ENCODE measurements around the gene GPHN.
A peak's percentile ranks its signal among the peaks of the same experiment; 100 is the strongest.

GPHN gene

DNA sequence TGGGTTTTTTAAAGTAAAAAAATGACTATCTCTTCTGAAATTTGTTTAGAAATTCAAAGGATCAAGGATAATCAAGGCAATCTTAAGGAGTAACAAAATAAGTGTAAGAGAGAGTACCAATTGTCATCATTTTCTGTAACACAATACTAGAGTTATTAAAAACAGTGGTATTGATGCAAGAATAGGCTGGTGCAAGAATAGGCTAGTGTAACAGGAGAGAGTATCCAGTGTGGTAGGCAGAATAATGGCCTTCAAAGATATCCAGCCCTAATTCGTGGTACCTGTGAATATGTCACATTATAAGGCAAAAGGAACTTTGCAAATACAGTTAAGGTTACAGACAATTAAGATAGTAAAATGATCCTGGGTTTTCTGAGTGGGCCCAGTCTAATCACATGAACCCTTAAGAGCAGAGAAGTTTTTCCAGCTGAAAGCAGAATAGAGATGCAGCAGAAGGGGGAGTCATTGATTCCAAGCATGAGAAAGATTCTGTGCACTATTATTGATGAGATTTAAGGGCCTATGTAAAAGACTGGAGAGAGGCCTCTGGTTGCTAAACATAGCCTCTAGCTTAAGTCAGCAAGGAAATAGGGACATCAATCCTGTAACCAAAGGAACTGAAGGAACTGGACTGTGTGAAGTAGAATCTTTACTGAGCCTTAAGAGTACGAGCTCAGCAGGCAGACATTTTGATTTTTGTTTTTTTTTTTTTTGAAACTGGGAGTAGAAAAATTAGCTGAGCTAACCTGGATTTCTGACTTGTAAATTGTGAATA is 134.1 kb downstream of the GPHN start:
- no peaks in the 10 kb centered on the region for H3K36me3 Mint-ChIP-seq (ENCODE audit: low read depth)
- no peak overlapping the region for H3K27ac Mint-ChIP-seq
- no peak overlapping the region for H3K4me3 Mint-ChIP-seq
- H3K9me3 Mint-ChIP-seq: no peaks in the 10 kb centered on the region
- no peaks in the 10 kb centered on the region for H3K27me3 Mint-ChIP-seq (ENCODE audit: low read depth)
- H3K4me1 Mint-ChIP-seq (ENCODE audit: low read depth): no peaks in the 10 kb centered on the region

DNA sequence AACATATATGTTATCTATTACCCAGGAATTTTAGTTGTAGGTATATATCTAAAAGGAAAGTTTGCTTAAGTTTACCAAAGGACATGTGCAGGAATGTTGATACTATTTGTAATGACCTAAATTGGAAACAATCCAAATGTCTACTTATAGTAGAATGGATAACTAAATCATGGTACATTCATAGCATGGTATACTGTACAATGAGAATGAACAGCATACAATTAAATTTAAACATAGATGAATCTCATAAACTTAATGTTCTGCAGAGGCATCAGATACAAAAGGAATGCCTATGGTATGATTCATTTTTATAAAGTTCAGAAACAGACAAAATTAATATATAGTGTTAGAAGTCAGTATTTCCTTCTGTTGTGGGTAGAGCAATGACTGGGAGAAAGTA is 135.4 kb downstream of the GPHN start:
- H3K4me1 Mint-ChIP-seq (ENCODE audit: low read depth): no peaks in the 10 kb centered on the region
- no peaks in the 10 kb centered on the region for H3K9me3 Mint-ChIP-seq
- H3K27ac Mint-ChIP-seq: no peak overlapping the region
- H3K36me3 Mint-ChIP-seq (ENCODE audit: low read depth): no peaks in the 10 kb centered on the region
- H3K4me3 Mint-ChIP-seq: no peak overlapping the region
- H3K27me3 Mint-ChIP-seq (ENCODE audit: low read depth): no peaks in the 10 kb centered on the region

DNA sequence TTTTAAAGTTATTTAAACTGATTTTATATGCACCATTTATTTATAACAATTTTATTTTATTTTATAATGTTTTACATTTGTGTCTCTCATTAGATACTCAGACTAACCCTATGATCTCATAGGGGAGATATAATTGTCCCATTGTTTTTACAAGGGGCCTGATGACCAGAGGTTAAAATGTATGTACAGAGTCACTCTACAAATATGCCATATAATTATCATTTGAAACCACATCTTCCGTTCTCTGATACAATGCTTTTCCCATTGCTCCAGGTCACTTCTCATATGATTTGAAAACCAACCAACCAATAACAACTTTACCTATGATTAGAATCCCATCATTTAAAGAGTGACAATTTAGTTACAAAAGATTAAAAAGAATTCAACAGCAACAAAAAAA is 137.8 kb downstream of the GPHN start:
- peaks cover 16% of the 10 kb centered on the region for H3K4me1 Mint-ChIP-seq (ENCODE audit: low read depth)
- H3K27ac Mint-ChIP-seq: no peak overlapping the region
- H3K4me3 Mint-ChIP-seq: no peak overlapping the region
- H3K36me3 Mint-ChIP-seq (ENCODE audit: low read depth): no peaks in the 10 kb centered on the region
- no peaks in the 10 kb centered on the region for H3K9me3 Mint-ChIP-seq
- no peaks in the 10 kb centered on the region for H3K27me3 Mint-ChIP-seq (ENCODE audit: low read depth)

DNA sequence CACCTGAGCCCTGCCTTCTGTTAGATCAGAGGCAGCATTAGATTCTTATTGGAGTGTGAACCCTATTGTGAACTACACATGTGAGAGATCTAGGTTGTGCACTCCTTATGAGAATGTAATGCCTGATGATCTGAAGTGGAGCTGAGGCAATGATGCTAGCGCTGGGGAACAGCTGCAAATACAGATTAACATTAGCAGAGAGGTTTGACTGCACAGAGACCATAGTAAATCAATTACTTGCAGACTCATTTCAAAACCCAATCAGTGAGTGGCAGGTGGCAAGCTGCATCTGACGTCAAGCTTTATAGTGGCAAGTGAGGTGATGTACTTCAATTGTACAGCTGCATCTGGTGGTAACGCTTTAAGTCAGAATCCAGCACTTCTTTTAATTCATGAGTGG is 141.6 kb downstream of the GPHN start:
- Mint-ChIP-seq H3K27me3 (ENCODE audit: low read depth) (no peaks in the 10 kb centered on the region), H3K9me3 (no peaks in the 10 kb centered on the region), H3K27ac (peak overlapping the region; percentile 41), H3K4me1 (ENCODE audit: low read depth) (peaks cover 23% of the 10 kb centered on the region), H3K36me3 (ENCODE audit: low read depth) (no peaks in the 10 kb centered on the region), H3K4me3 (no peak overlapping the region)

DNA sequence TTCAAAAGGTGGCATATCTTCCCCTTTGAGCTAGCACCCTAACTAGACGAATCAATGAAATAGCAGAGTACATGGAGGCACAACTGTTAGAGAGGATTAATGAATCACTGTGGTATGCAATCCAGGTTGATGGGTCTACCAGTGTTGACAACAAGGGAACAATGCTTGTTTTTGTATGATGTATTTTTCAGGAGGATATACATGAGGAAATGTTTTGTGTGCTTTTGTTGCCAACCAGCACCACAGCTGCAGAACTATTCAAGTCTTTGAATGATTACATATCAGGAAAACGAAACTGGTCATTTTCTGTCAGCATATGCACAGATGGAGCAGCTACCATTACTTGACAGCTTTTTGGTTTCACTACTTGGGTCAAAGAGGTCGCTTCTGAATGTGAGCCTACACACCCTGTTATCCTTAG is 142.6 kb downstream of the GPHN start:
- H3K27ac Mint-ChIP-seq: peak overlapping the region; percentile 63
- H3K9me3 Mint-ChIP-seq: peaks cover 1% of the 10 kb centered on the region
- H3K4me1 Mint-ChIP-seq (ENCODE audit: low read depth): peaks cover 23% of the 10 kb centered on the region
- H3K27me3 Mint-ChIP-seq (ENCODE audit: low read depth): no peaks in the 10 kb centered on the region
- H3K36me3 Mint-ChIP-seq (ENCODE audit: low read depth): no peaks in the 10 kb centered on the region
- peak overlapping the region; percentile 11 for H3K4me3 Mint-ChIP-seq

DNA sequence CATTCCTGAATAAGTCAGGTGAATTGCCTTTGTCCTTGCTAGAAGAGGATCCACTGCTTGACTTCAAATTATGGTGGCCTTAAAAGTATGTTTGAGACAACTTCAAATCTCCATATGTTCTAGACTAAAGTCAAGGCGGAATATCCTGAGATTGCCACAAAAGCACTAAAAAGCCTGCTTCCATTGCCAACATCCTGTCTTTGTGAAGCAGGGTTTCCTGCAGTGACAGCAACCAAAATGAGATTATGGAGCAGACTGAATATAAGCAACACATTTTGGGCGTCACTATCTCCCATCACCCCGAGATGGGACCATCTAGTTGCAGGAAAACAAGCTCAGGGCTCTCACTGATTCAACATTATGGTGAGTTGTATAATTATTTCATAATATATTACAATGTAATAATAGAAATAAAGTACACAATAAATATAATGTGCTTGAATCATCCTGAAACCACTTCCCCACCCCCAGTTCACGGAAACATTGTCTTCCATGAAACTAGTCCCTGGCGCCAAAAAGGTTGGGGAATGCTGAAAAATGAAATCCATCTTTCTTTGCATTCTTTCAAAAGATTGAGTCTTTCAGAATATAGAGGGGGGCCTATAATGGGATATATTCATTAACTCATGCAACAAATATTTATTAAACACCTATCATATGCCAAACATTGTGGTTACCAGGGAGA is 143.7 kb downstream of the GPHN start:
- Mint-ChIP-seq H3K36me3 (ENCODE audit: low read depth) (peaks cover 5% of the 10 kb centered on the region), H3K4me3 (no peak overlapping the region), H3K27me3 (ENCODE audit: low read depth) (no peaks in the 10 kb centered on the region), H3K27ac (no peak overlapping the region), H3K4me1 (ENCODE audit: low read depth) (peaks cover 23% of the 10 kb centered on the region), H3K9me3 (peaks cover 13% of the 10 kb centered on the region)

DNA sequence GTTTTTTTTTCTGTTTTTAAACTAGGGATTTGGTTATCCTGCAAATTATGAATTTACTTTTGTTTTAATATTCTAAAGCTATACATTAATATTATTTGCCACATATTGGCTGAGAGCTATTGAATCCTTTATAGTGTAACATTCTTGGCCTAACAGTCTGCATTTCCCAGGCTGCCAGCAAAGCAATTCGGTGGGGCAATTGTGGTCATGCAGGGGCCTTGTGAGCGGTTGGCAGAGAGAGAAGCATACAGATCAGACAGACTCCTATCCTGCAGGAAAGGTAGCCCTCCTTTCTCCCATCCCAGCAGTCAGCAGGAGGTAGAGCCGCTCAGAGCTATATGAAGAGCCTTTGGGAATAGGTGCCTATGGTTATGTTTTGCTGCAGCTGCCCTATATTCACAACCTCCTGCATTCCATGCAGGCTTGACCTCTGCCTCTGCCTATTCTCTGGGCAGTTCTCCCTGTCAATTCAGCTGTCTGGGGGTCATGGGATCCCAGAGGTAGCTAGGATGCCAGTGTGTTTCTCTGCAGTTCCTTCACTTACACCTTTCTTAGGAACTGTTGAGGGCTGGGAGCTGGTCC is 144.7 kb downstream of the GPHN start:
- peaks cover 8% of the 10 kb centered on the region for H3K36me3 Mint-ChIP-seq (ENCODE audit: low read depth)

DNA sequence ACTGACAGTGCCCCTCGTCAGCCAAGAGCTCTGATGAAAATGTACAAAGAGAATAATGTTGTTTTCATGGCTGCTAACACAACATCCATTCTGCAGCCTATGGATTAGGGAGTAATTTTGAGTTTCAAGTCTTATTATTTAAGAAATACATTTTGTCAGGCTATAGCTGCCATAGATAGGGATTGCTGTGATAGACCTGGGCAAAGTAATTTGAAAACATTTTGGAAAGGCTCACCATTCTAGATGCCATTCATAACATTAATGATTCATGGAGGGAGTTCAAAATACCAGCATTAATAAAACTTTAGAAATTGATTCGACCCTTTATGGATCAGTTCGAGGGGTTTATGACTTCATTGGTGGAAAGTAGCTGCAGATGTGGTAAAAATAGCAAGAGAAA is 149.8 kb downstream of the GPHN start:
- Mint-ChIP-seq H3K4me1 (ENCODE audit: low read depth) (no peaks in the 10 kb centered on the region), H3K36me3 (ENCODE audit: low read depth) (peaks cover 8% of the 10 kb centered on the region), H3K27ac (no peak overlapping the region), H3K4me3 (no peak overlapping the region), H3K27me3 (ENCODE audit: low read depth) (no peaks in the 10 kb centered on the region), H3K9me3 (peaks cover 28% of the 10 kb centered on the region)

More for the DNA sequence above, 144.7 kb downstream of the GPHN start:
- H3K27ac Mint-ChIP-seq: no peak overlapping the region
- H3K9me3 Mint-ChIP-seq: peaks cover 19% of the 10 kb centered on the region
- H3K4me3 Mint-ChIP-seq: no peak overlapping the region
- peaks cover 23% of the 10 kb centered on the region for H3K4me1 Mint-ChIP-seq (ENCODE audit: low read depth)
- no peaks in the 10 kb centered on the region for H3K27me3 Mint-ChIP-seq (ENCODE audit: low read depth)

DNA sequence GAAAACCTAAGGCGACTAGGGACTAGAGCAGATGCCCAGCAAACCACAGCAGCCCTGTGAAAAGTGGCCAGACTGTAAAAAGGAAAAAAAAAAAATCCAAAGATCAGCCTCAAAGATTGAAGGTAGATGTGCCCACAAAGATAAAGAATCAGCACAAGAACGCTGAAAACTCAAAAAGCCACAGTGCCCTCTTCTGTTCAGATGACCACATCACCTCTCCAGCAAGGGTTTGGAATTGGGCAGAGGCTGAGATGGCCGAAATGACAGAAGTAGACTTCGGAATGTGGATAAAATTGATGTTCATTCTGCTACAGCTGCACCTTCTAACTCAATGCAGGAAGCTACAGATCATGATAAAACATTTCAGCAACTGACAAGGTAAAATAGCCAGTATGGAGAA is 154.4 kb downstream of the GPHN start:
- no peaks in the 10 kb centered on the region for H3K27me3 Mint-ChIP-seq (ENCODE audit: low read depth)
- no peak overlapping the region for H3K27ac Mint-ChIP-seq
- H3K9me3 Mint-ChIP-seq: peaks cover 32% of the 10 kb centered on the region
- H3K4me1 Mint-ChIP-seq (ENCODE audit: low read depth): no peaks in the 10 kb centered on the region
- no peaks in the 10 kb centered on the region for H3K36me3 Mint-ChIP-seq (ENCODE audit: low read depth)
- no peak overlapping the region for H3K4me3 Mint-ChIP-seq

DNA sequence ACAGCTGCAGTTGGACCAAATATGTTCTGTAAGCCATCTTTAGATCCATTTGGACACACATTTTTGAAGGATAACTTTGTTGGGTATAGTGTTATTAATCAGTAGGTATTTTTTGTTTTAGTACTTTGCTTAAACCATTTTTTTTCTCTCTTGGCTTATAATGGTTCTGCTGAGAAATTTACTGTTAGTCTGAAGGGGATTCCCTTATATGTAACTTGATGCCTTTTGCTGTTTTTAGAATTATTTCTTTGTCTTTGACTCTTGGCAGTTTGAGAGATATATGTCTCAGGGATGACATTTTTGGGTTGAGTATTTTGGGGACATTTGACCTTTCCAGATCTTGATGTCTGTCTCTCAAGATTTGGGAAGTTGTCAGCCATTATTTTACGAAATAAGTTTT is 169.8 kb downstream of the GPHN start:
- Mint-ChIP-seq H3K4me1 (ENCODE audit: low read depth) (no peaks in the 10 kb centered on the region), H3K9me3 (peaks cover 46% of the 10 kb centered on the region), H3K36me3 (ENCODE audit: low read depth) (peaks cover 7% of the 10 kb centered on the region), H3K27me3 (ENCODE audit: low read depth) (no peaks in the 10 kb centered on the region), H3K4me3 (no peak overlapping the region), H3K27ac (no peak overlapping the region)

DNA sequence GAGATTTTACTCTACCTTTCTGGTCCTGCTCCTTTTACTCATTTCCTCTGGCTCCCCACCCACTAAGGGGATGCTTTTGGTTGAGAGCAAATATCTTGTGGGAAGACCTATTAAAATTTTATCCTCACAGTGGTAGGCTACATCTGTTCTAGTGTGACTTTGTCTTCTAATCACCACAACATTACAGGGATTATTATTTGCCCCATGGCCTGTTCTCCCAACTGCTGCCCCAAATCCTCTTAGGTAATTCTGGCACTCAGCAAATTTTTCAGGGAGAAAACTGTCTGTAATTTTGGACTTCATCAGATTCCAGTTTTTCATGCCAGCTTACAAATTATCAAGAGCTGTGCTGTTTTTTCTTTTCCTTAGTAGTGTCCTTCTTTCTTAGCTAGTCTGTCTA is 172.3 kb downstream of the GPHN start:
- peaks cover 4% of the 10 kb centered on the region for H3K36me3 Mint-ChIP-seq (ENCODE audit: low read depth)
- no peak overlapping the region for H3K4me3 Mint-ChIP-seq
- no peaks in the 10 kb centered on the region for H3K4me1 Mint-ChIP-seq (ENCODE audit: low read depth)
- peaks cover 44% of the 10 kb centered on the region for H3K9me3 Mint-ChIP-seq
- H3K27ac Mint-ChIP-seq: no peak overlapping the region
- no peaks in the 10 kb centered on the region for H3K27me3 Mint-ChIP-seq (ENCODE audit: low read depth)

DNA sequence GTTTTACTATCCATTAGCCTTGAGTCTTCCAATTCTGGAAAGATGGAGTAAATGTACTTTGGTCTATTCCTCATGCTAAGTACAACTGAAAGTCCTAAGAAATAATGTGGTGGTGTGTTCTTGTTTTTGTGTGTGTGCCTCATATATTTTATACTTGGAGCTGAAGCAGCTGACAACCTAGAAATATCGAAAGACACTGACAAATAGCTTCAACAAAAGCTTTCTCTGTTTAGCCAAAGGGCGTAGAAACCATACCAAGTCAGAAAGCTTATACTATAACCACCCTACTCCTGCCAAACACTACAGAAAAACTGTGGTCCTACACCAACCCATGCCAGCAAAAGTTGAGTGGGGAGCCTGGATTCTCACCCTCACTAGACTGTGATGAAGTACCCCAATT is 188.4 kb downstream of the GPHN start:
- H3K27ac Mint-ChIP-seq: no peak overlapping the region
- H3K4me3 Mint-ChIP-seq: no peak overlapping the region
- no peaks in the 10 kb centered on the region for H3K27me3 Mint-ChIP-seq (ENCODE audit: low read depth)
- H3K9me3 Mint-ChIP-seq: peaks cover 5% of the 10 kb centered on the region
- H3K36me3 Mint-ChIP-seq (ENCODE audit: low read depth): peaks cover 1% of the 10 kb centered on the region
- H3K4me1 Mint-ChIP-seq (ENCODE audit: low read depth): no peaks in the 10 kb centered on the region

DNA sequence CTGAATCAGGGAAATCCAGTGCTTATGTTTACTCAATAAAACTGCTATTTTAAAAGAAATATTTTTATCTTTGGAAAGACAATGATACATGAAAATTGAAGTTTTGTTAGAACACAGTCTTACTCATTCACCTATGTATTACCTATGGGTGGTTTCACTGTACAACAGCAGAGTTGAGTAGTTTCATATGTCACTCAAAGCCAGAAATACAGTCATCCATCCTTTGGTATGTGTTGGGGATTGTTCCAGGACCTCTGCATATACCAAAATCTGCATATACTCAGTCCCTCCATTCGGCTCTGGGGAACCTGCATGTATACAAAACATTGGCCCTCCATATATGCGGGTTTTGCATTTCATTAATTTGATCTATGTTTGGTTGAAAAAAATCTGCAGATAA is 190.6 kb downstream of the GPHN start:
- no peaks in the 10 kb centered on the region for H3K4me1 Mint-ChIP-seq (ENCODE audit: low read depth)
- H3K4me3 Mint-ChIP-seq: no peak overlapping the region
- peaks cover 14% of the 10 kb centered on the region for H3K9me3 Mint-ChIP-seq
- H3K27ac Mint-ChIP-seq: no peak overlapping the region
- H3K36me3 Mint-ChIP-seq (ENCODE audit: low read depth): peaks cover 4% of the 10 kb centered on the region
- H3K27me3 Mint-ChIP-seq (ENCODE audit: low read depth): no peaks in the 10 kb centered on the region

DNA sequence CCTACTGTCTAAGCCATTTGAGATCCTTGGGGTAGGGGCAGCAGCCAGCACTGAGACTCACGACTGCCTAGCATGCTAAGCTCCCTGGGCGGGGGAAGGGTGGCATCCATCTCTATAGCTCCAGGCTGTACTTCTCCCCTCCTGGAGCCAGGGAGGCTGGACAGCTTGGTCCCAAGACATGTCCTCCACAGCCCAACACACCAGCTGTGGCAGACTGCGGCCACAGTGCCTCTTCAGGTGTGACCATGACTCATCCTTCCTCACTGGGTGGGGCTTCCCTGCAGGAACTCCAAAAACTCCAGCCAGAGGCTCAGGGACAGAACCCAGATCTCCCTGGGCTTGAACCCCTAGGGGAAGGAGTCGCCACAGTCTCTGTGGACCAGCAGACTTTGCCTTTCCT is 193.9 kb downstream of the GPHN start:
- no peak overlapping the region for H3K27ac Mint-ChIP-seq
- no peaks in the 10 kb centered on the region for H3K27me3 Mint-ChIP-seq (ENCODE audit: low read depth)
- peaks cover 34% of the 10 kb centered on the region for H3K9me3 Mint-ChIP-seq
- no peak overlapping the region for H3K4me3 Mint-ChIP-seq
- H3K4me1 Mint-ChIP-seq (ENCODE audit: low read depth): no peaks in the 10 kb centered on the region
- H3K36me3 Mint-ChIP-seq (ENCODE audit: low read depth): peaks cover 4% of the 10 kb centered on the region

DNA sequence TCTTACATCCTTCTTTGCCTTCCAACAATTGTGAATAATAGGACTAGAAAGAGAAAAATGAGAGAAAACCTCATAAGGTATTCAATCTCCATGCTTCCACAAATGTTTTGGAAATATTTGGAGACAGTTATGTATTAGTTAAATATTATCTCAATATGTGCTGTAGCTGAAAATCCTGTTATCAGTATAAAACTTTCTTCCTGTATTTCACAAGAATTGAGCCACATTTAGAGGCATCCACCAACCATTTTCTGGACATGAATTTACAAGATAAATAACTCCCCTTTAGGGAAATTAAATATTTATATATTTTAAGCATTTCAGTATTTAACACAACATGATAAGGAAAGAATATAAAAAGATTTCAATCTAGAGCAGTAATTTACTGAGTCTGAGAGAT is 200.3 kb downstream of the GPHN start:
- Mint-ChIP-seq H3K27ac (no peak overlapping the region), H3K4me3 (no peak overlapping the region), H3K27me3 (ENCODE audit: low read depth) (no peaks in the 10 kb centered on the region), H3K4me1 (ENCODE audit: low read depth) (no peaks in the 10 kb centered on the region), H3K36me3 (ENCODE audit: low read depth) (peaks cover 2% of the 10 kb centered on the region), H3K9me3 (peaks cover 31% of the 10 kb centered on the region)
